NCI-H1436 (cell line): Measurements from ENCODE around the gene GPR68.
"Not testable (repeated sequence)": the region's sequence is repeated elsewhere in the genome, so short reads cannot be mapped to it uniquely, and the experiment has no call there.

Experiments
- DNase-seq: peaks from one replicate; lab custom pipeline; 2025; lab: John Stamatoyannopoulos, UW

GPR68 gene

GRCh38 chr14:91228112-91229004 lies 16.1 kb downstream of the GPR68 start:
- no peak for DNase-seq

- DNase-seq: no peak
Observed at GRCh38 chr14:91227183-91227628, 17.3 kb downstream of the GPR68 start.

GRCh38 chr14:91226360-91226759 lies 18.1 kb downstream of the GPR68 start:
- DNase-seq: not testable (repeated sequence)

GRCh38 chr14:91225025-91225424 lies 19.5 kb downstream of the GPR68 start:
- no peak for DNase-seq

GRCh38 chr14:91223028-91223783 lies 21.3 kb downstream of the GPR68 start:
- no peak for DNase-seq

GRCh38 chr14:91221270-91221669 lies 23.2 kb downstream of the GPR68 start:
- no peak for DNase-seq

- DNase-seq: no peak
Observed at GRCh38 chr14:91220581-91221000, 23.9 kb downstream of the GPR68 start.

- no peak for DNase-seq
Observed at GRCh38 chr14:91219517-91220389, 24.8 kb downstream of the GPR68 start.

- DNase-seq: no peak
Observed at GRCh38 chr14:91218014-91218413, 26.5 kb downstream of the GPR68 start.

- no peak for DNase-seq
Observed at GRCh38 chr14:91216731-91217226, 27.7 kb downstream of the GPR68 start.

GRCh38 chr14:91215381-91215780 lies 29.1 kb downstream of the GPR68 start:
- no peak for DNase-seq

- DNase-seq: no peak
Observed at GRCh38 chr14:91214306-91214705, 30.2 kb downstream of the GPR68 start.

- no peak for DNase-seq
Observed at GRCh38 chr14:91211017-91211416, 33.5 kb downstream of the GPR68 start.

GRCh38 chr14:91207008-91207407 lies 37.5 kb downstream of the GPR68 start:
- DNase-seq: no peak

- DNase-seq: no peak
Observed at GRCh38 chr14:91205459-91205858, 39.0 kb downstream of the GPR68 start.

GRCh38 chr14:91204657-91205056 lies 39.8 kb downstream of the GPR68 start:
- DNase-seq: no peak

GRCh38 chr14:91202234-91202974 lies 42.1 kb downstream of the GPR68 start:
- no peak for DNase-seq

GRCh38 chr14:91200802-91201201 lies 43.7 kb downstream of the GPR68 start:
- not testable (repeated sequence) for DNase-seq

- no peak for DNase-seq
Observed at GRCh38 chr14:91197631-91198030, 46.9 kb downstream of the GPR68 start.

- no peak for DNase-seq
Observed at GRCh38 chr14:91195881-91196280, 48.6 kb downstream of the GPR68 start.

GRCh38 chr14:91193069-91193468 lies 51.4 kb downstream of the GPR68 start:
- no peak for DNase-seq
